ENCODE data around the gene PGA4.
"Not testable (repeated sequence)": the region's sequence is repeated elsewhere in the genome, so short reads cannot be mapped to it uniquely, and the experiment has no call there.

The PGA4 gene

DNA sequence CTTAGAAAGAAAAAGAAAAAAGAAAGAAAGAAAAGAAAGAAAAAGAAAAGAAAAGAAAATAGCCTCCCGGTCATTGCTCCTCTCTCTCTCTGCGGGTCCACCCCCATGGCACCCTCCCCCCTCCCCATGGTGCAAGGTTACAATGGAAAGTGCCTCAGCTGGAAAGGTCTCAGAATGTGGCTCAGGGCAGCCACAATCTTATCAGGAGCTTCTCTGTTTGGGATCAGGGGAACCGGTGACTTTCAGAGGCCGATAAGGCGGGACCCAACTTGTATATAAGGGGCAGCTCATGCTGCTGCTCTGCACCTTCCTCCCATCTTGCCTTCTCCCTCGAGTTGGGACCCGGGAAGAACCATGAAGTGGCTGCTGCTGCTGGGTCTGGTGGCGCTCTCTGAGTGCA, at the start of gene PGA4:
Gene PGA4, plus strand, starts transcription at position 301 of the 400 bp plus-strand sequence. Its CDS starts 54 bp downstream, at position 355.
- DNase-seq, result not testable (repeated sequence)

DNA sequence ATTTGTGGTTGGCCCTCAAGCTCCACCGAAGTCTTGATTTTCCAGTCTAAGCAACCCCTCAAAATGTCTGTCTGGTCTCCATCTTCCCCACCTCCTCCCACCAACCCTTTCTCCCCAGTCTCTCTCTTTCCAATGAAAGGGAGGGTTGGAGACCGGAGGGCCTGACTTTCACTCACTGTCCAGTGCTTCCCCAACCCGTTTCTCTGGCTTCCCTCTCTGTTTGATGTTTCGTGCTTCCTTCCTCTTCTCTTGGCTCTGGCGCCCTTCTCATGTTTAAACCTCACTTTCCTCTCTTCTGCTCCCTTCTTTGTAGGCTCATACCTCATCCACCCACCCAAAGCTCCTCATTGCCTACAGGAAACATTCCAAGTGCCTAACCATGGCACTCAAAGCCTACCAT, 49.8 kb upstream of the PGA4 start:
- DNase-seq, result no peak

DNA sequence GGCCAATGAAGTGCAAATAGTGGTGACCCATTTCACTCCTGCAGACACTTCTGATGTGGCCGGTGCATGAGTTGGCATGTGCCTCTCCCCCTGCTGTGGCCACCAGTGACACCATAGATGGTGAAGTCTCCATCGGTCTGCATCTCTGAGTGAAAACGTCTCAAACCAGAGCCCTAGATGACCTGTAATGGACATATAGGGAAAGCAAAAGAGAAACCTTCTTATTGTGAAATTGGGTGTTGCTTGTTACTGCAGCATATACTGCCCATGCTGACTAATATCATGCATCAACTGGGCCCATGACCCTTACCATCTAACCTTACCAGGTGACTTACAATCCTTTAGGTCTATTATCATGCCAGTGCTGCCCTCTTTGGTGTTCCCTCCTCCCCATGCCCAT, 49.3 kb upstream of the PGA4 start:
- DNase-seq, result no peak

DNA sequence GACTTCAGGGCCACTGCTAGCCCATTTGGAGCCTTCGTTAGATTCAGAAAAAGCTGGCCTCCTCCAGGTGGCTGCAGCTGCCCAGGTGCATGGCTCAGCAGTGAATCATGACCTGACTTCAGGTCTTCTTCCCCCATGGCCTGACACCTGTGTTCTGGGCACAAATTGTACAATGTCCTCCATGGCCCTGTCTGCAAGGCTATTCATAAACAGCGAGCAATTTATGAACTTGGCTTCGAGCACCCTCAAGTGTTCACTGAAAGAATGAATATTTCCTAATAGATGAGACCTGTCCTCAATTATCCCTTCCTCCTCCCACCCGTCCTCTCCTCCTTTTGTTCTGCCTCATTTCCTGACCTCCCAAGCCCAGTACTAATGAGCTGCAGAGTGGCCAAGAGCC, 48.7 kb upstream of the PGA4 start:
- no peak for DNase-seq

DNA sequence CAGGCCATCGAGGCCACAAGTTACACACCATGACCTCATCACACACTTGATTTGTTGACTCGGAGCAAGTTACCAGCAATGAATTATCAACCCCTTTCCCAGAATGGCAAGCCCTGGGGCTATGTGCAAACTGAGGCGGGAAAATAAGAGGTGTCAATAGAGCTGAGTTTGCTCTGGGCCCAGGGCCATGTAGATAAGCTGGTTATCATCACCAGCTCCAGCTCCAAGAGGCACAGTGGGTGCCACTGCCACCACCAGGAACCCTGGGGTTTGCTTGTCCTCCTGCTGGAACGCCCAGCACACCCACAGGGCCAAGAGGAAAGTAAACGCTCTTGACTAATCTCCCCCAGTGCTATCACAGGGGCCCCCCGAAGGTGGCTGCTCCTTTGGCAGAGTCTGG, 47.9 kb upstream of the PGA4 start:
- DNase-seq, result no peak

DNA sequence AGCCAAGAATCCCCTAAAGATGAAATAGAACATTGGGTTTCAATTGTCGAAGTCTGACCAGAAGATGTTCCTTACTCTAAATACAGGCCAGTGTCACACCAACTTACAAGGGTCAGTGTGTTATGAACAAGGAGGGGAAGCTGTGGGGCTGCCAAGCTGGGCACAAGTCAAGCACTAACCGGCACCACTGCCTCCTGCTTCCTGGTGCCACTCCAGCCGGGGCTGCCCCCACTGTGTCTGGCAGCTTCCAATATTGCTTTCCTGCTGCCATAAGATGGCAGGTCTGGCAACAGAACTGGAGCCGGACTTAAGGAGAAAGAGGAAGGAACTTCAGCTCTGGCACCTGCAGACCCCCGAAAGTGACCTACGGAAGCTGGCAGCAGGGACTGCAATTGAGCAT, 47.2 kb upstream of the PGA4 start:
- no peak for DNase-seq

DNA sequence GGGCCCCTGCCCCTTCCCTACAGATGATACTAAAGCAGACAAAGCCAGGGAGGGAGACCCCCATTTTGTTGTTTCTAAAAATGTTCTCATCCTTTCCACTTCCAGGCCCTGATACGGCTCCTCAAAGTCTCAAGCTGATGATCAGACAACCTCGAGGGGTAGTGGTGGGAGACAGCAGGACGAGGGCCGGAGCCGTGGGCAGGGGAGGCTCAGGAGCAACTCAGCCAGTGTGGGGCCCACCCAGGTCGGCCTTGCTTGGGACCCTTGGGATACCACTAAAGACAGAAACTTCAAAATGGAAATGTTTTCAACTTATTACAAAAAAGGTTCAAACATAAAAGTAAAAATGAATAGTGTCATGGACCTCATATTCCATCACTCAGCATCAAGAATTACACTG, 45.7 kb upstream of the PGA4 start:
- no peak for DNase-seq

DNA sequence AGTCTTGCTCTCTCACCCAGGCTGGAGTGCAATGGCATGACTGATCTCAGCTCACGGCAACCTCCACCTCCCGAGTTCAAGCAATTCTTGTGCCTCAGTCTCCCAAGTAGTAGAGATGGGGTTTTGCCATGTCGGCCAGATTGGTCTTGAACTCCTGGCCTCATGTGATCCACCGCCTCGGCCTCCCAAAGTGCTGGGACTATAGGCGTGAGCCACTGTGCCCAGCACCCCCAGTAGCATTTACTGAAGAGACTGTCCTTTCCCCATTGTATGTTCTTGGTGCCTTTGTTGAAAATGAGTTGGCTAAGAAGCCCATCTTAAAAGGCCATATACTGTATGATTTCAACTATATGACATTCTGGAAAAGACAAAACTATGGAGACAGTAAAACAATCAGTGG, 41.9 kb upstream of the PGA4 start:
- not testable (repeated sequence) for DNase-seq

DNA sequence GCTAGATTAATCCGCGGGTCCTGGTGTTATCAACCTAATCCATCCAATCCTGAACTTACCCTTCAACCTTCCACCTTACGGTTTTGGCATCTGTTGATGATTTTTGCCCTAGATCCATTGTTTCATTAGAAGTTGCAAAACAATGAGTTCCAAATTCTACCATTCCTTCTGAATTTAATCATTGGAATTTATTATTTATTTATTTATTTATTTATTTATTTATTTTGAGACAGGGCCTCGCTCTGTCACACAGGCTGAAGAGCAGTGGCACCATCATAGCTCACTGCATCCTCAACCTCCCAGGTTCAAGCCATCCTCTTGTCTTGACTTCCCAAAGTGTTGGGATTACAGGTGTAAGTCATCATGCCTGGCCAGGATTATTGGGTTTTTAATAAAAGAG, 40.7 kb upstream of the PGA4 start:
- no peak for DNase-seq

DNA sequence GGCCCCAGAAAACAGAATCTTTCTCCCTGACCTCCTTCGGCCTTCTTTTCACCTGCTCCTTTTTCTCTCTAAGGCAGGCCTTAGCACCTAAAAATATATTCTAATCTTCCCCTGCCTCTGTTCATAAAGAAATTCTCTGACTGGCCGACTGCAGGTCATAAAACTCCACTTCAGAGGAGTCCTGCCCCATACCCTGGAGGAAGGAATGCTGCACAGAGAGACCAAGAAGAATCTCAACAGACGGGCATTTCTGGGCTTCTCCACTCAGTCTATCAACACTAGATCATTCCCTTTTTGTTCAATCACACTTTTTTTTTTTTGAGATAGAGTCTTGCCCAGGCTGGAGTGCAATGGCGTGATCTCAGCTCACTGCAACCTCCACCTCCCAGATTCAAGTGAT, 38.5 kb upstream of the PGA4 start:
- DNase-seq, result no peak

DNA sequence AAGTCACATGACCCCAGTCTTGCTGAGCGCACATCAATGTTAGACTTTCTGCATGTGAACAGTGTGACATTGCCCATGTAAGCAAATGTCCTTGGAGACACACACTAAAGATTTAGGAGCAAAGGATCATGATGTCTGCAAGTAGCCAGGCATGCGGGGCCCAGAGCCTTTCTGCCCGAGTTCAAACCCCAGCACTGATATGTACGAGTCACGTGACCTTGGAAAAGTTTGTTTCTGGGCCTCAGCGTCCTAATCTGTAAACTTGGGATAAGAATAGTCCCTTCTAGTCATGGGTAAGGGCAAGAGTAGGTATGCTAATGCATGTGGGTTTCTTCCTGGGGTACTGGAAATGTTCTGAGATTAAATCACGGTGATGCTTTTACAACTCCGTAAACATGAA, 35.6 kb upstream of the PGA4 start:
- DNase-seq, result no peak

DNA sequence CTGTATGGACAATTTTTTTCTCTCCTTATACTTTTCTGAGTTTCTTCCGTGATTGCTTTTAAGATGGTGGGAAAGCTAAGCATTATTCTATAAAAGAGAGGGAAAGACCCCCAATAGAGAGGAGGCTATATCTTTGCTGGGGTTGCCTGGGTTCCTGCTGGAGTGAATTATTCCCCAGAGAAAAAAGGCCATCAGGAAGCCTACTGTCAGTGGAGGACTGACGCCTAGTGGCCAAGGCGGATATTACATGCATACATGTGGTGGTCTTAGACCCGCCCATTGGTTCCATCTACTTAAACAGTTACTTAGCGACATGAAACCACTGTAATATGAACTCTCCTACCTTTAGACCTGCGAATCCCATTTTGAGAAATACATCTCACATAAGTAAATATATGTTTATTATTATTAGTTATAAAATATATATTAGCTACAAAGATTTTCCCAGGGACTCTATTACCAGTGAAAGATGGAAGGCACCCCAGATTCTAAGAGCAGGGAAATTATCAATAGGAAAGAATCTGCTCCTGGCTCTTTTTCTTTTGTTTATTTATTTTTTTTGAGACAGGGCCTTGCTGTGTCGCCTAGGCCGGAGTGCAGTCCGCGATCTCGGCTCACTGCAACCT, 34.5 kb upstream of the PGA4 start:
- peak; percentile 68 for DNase-seq

DNA sequence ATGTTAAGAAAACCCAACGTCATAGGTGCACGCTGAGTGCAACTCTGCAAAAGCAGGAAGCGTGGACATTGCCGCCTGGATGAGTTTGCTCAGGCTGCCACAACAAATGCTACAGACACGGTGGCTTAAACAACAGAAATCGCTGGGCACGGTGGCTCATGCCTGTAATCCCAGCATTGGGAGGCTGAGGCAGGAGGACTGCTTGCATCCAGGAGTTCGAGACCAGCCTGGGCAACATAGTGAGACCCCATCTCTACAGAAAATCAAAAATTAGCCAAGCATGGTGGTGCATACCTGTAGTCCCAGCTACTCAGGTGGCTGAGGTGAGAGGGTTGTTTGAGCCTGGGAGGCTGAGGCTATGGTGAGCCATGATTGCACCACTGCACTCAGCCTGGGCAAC, 32.2 kb upstream of the PGA4 start:
- no peak for DNase-seq

DNA sequence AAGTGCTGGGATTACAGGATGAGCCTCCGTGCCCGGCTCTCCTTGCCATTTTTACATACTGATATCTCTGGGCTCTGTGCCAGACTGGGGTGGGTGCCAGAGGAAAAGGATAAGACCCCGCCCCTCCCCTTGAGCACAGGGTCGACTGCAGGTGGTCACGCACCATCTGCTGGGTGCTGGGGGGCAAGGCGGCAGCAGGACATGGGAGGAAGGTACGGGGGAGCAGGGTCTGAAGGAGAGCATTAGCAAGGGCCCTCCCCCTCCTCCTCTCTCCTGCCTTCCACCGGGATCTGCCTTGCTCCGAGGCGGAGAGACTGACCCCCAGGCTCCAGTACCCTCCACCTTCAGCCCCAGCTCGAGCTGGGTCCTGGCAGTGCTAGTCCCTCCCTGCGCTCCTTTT, 28.6 kb upstream of the PGA4 start:
- no peak for DNase-seq

DNA sequence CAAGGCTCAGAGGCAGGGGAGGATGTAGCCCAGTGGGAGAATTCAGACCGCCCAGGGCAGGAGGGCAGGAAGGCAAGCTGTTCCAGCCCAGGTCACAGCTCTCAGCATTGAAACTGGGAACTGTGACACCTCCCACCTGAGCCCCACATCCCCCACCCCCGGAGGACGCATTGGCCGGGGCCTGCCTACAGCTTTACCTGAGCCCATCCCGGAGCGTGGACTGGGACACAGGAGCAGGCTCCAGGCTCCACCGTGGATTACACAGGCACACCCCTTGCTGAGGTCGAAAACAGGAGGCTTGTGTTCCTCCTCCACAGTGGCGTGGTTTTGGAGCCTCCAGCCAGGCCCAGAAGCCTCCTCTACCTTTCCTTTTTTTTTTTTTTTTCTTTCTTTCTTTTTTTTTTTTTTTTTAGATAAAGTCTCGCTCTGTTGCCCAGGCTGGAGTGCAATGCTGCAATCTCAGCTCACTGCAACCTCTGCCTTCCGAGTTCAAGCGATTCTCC, 27.9 kb upstream of the PGA4 start:
- DNase-seq, result no peak

DNA sequence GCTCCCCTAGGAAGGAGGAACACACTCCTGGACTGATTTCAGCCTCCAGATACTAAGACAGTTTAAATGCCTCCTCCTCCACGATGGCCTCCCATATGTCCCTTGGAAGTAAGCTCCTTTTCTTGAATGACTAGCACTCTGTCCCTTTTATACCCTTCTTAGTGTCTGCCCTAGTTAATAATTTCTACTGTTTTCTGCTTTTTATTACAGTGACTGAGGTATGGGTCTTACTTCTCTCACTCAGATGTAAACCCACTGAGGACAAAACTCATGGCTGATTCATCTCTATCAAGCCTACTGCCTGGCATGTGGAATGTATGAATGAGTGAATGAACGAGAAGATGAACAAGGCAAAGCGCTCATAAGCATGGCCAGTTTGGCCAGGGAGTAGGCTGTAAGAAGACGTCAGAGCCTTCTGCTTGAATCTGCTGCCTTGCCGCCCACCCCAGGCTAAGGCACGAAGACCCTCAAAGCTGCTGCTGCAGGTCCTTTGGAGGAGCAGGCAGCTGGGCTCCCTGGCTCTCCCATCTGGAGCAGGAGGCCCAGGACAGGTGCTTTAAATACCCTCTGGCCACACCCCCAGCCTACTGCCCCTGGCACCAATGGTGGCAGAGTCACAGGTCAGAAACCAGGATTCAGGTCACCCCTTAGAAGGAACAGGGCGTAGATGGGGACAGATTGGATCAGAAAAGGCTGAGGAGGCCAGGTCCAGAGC, 27.0 kb upstream of the PGA4 start:
- no peak for DNase-seq

DNA sequence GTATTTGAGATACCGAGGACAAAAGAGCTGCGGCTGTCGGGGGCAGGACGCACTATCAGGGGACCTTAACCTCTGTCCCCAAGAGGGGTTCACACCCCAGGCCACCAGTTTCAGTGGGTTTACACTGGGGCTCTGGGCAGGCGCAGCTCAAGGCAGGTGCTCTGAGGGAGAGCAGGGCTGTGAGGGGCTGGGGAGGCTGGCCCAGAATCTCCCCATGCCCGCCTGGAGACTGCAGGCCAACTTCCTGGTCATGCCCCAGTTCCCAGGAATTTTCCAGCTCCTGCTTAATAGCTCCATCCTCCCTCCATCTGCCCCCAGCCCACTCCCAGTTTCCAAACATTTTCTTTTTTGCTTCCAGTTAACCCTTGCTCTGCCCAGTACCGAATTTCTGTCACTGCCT, 26.4 kb upstream of the PGA4 start:
- DNase-seq, result no peak

DNA sequence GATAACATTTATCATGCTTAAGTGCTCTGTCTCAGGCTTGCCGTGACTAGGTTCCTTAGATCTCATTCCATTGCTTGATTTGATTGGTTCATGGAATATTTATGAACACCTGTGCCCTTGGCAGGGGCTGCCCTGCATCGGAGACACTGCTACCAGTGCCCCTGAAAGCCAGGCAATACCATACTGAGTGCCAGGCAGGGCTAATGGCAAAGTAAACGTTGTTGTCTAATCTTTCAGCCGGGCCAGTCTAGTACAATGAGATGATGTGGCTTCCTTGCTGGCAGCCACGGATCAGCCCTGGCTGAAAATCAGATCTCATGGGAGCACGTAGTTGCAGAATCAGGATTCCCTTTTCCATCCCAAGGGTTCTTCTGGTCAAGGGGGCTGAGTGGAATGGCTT, 23.8 kb upstream of the PGA4 start:
- DNase-seq, result no peak

DNA sequence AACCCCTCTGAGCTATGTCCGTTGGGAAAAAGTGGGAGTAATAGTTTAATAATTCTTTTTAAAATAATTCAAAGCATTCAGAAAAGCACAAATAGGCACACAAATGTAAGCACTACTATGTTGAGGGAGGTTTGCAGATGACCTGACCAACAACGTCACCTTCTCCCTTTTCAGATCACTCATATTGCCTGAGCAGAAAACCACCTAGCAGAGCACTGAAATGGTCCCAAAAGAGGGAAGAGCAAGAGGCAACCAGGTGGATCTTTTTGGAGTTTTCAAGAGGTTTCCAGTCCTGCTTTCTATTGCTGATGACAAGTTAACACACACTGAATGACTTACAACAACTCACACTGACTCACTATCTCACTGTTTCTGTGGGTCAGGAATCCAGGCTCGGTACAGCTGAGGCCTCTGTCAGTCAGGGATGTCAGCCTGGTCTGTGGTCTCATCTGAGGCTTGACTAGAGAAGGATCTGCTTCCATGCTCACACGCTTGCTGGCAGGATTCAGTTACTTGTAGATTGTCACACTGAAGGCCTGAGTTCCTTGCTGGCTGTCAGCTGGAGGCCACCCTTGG, 23.1 kb upstream of the PGA4 start:
- DNase-seq, result no peak

DNA sequence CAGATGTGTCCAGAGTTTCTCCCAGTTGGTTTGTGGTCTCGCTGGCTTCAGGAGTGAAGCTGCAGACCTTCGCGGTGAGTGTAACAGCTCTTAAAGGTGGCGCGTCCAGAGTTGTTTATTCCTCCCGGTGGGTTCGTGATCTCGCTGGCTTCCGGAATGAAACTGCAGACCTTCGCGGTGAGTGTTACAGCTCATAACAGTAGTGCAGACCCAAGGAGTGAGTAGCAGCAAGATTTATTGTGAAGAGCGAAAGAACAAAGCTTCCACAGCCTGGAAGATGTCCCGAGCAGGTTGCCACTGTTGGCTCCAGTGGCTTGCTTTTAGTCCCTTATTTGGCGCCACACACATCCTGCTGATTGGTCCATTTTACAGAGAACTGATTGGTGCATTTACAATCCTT, 20.7 kb upstream of the PGA4 start:
- DNase-seq, result no peak

DNA sequence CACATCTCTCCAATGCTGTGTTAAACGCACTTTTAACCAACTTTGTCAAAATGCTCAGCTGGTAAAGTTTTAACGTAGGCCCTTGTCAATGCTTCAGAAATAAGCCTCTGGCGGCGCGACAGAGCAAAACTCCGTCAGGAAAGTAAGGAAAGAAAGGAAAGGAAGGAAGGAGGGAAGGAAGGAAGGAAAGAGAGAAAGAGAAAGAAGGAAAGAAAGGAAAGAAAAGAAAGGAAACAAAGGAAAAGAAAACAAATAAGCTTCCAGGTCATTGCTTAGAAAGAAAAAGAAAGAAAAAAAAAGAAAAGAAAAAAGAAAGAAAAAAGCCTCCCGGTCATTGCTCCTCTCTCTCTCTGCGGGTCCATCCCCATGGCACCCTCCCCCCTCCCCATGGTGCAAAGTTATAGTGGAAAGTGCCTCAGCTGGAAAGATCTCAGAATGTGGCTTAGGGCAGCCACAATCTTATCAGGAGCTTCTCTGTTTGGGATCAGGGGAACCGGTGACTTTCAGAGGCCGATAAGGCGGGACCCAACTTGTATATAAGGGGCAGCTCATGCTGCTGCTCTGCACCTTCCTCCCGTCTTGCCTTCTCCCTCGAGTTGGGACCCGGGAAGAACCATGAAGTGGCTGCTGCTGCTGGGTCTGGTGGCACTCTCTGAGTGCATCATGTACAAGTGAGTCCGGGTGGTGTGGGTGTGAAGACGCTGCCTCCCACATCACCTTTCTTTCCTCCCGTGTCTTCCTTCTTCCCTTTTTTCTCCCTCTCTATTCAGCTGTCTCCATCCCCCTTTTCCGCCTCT, 19.0 kb upstream of the PGA4 start, which contains the start of gene PGA3:
Gene PGA3, plus strand, starts transcription at position 566 of the 797 bp plus-strand sequence. Its CDS starts 50 bp downstream, at position 616.
- DNase-seq, result not testable (repeated sequence)

DNA sequence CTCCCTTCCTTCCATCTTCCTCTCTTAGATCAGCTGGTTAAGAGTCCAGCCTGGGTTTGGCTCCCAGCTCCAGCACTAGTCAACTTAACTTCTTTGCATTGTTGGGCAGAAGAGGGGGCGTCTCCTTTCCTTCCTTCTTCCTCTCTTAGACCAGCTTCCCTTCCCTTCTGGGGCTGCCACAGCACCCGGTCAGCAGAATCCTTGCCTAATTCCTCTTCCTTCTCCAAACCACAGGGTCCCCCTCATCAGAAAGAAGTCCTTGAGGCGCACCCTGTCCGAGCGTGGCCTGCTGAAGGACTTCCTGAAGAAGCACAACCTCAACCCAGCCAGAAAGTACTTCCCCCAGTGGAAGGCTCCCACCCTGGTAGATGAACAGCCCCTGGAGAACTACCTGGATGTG, 18.3 kb upstream of the PGA4 start:
- DNase-seq, result not testable (repeated sequence)

DNA sequence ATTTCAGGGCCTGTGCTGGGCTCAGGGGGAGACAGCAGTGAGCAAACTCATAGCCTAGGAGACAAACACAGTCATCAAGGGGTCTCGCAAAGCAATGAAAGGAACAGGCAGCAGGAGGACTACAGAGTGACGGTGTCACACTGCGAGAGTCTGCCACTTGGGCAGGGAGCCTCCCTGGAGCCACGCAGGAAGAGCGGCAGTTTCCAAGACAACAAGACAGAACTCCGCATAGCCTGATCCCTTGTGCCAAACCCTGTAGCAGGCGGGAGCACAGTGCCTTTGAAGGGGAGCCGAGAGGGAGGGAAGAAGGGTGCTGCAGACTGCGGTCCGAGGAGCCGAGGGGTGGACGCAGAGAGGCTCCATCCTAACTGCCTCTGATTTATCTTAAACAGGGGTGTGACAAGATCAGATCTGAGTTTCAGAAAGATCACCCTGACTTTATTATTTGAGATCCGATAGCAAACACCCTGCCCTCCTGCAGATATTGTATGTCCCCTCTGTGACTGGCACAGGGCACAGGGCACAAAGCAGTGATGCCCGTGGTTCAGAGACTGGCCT, 17.6 kb upstream of the PGA4 start:
- not testable (repeated sequence) for DNase-seq

All from GDM1 (cell line).